GM13977 (cell line): ENCODE results near the gene IRF5.

ENCODE experiments used
- DNase-seq: peaks from one replicate; pipeline ENCODE4 v3.0.0; 2012; ENCODE audit warnings: low spot score
- in situ Hi-C: fragments of 300-500 bp; cut with MboI; formaldehyde crosslinking; loops from one replicate; pipeline ENCODE4 v1.12.0; 2022; ENCODE audit warnings: low sequenced_read_pairs, low pct_unique_long_range_greater_than_20kb, mixed read lengths, inconsistent platforms; ENCODE audit not compliant: unreplicated experiment
- TF ChIP-seq, protein P1 (sequence below): IDR thresholded peaks from 2 replicates; pipeline ENCODE4 v1.5.1; 2012; ENCODE audit warnings: mild to moderate bottlenecking, control low read depth; ENCODE audit not compliant: insufficient read depth; ENCODE audit errors: extremely low read depth, missing control alignments

Gene IRF5

DNA sequence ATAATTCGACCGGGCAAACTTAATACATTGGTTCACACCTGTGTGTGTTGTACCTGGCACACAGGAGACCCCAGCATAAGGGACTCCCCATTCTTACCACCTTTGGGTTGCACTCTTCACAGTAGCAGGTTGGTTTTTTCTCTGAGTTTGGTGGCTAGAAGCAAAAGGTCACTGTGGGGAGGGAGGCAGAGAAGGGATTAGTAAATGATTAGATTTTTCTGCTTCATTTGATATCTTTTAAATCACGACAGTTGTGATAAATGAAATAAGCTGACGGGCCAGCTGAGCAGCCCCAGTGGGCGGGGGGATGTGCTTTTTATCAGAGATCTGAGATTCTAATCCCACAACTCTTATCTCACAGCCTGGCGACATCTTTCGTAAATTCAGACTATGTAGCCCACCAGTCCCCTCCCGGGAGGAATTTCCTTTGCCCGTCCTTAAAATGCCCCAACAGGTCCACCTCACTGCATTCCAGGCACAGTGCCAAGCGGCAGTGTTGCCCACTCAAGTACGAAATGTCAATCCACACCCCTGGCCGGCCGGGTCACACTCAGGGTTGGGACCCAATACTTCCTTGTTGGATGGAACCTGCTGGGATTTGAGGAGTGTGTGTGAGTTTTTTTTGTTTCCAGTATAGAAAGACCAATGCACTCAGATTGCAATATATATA lies 16.7 kb upstream of the IRF5 start:
- TF ChIP-seq, protein P1, sequence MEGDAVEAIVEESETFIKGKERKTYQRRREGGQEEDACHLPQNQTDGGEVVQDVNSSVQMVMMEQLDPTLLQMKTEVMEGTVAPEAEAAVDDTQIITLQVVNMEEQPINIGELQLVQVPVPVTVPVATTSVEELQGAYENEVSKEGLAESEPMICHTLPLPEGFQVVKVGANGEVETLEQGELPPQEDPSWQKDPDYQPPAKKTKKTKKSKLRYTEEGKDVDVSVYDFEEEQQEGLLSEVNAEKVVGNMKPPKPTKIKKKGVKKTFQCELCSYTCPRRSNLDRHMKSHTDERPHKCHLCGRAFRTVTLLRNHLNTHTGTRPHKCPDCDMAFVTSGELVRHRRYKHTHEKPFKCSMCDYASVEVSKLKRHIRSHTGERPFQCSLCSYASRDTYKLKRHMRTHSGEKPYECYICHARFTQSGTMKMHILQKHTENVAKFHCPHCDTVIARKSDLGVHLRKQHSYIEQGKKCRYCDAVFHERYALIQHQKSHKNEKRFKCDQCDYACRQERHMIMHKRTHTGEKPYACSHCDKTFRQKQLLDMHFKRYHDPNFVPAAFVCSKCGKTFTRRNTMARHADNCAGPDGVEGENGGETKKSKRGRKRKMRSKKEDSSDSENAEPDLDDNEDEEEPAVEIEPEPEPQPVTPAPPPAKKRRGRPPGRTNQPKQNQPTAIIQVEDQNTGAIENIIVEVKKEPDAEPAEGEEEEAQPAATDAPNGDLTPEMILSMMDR, result no peak
- DNase-seq, result no peak
- in situ Hi-C loops, result no loop called here

DNA sequence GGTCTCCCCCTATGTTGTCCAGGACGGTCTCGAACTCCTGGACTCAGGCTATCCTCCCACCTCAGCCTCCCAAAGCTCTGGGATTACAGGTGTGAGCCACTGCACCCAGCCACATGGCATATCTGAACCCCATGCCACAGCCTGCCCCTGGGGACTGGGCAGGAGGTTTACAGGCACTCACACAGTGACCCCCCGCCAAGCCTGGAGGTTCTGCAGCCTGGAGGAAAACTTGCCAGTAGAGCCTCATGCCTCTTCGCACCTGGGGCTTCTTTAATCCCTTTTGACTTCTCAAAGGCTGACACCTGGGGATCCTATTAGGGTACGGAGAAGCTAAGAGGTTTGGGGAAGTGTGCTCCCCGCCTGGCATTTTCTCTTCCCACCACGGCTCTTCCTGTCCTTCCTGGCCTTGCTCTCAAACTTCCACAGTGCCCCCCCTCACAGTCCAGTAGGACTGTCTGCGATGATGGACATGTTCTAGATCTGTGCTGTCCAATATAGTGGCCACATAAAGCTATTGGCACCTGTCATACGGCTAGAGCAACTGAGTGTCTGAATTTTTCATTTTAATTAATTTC lies 15.8 kb upstream of the IRF5 start:
- no peak for DNase-seq
- TF ChIP-seq, protein P1, result no peak
- in situ Hi-C loops, result no loop called here

DNA sequence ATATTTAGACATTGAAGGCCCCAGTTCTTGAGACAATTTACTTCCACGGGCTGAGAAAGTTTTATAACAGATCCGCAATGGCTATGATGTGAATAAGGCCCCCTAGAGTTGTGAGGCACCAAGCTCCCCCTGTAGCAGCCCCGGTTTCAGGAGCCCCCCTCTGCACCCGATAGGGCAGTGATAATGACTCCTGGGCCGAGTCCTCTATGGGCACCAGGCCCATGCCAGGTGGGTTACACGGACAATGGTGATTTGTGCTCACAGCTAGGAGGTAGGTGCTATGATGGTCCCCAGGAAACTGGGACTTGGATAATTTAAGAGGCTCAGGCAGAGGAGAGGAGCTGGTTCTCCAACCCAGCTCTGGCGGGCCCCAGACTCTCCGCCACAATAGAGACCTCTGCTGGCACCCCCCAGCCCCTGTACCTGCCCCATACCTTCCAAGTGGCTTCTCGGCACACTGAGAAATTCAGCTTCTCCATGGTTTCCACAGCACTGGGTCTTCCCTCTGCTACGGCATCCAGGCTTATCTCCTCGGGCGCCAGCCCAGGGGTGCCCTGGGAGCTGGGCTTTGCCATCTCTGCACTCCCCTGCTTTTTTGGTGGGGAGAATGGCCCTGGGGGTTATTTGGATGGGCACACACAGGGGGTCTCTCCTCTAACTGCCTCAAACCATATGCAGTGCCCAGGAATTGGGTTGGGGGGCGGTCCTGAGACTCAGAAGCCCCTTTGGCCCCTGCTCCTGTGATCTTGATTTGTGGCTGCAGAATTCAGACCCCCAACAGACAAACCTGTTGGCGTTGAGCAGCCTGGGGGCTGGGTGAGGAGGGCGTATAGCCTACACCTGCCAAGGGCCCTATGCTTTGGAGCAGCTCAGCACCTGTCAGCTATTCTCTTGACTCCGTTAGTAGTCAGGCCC lies 15.0 kb upstream of the IRF5 start:
- TF ChIP-seq, protein P1, result no peak
- no peak for DNase-seq
- in situ Hi-C loops, result no loop called here

DNA sequence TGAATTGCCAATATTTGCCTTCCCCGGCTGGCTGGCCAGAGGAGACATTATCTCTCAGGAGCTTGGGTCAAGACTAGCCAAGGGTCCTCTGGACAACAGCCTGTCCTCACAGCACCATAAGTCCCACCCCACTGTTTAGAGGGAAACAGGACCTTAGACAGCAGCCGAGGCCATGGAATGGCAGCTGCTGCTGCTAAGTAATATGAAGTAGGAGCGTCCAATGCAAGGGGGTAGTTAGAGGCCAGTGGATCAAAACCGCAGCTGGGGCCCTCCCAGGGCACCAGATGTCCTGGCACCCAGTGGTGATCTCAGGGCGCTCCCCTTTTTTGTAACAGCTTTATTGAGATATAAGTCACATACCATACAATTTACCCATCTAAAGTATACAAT lies 14.3 kb upstream of the IRF5 start:
- DNase-seq, result no peak
- TF ChIP-seq, protein P1, result no peak
- in situ Hi-C loops, result no loop called here

DNA sequence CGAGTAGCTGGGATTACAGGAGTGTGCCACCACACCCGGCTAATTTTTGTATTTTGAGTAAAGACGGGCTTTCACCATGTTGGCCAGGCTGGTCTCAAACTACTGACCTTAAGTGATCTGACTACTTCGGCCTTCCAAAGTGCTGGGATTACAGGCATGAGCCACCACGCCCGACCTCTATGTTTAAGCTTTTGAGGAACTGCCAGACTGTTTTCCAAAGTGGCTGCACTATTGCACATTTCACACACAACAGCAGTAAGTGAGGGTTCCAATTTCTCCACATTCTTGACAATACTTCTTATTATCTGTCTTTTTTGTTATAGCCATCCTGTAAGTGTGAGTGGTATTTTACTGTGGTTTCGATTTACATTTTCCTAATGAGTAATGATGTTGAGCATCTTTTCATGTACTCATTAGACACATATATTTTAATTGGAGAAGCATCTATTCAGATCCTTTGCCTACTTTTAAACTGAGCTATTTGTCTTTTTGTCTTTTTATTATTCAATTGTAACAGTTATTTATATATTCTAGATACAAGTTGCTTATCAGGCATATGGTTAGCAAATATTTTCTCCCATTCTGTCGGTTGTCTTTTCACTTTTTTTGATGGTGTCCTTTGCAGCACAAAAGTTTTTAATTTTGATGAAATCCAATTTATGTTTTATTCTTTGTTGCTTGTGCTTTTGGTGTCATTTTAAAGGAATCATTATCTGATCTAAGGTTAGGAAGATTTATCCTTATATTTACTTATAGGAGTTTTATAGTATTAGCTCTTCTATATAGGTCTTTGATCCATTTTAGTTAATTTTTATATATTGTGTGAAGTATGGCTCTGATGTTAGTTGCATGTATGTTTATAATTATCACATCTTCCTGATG lies 12.8 kb upstream of the IRF5 start:
- TF ChIP-seq, protein P1, result no peak
- no peak for DNase-seq
- in situ Hi-C loops, result no loop called here

DNA sequence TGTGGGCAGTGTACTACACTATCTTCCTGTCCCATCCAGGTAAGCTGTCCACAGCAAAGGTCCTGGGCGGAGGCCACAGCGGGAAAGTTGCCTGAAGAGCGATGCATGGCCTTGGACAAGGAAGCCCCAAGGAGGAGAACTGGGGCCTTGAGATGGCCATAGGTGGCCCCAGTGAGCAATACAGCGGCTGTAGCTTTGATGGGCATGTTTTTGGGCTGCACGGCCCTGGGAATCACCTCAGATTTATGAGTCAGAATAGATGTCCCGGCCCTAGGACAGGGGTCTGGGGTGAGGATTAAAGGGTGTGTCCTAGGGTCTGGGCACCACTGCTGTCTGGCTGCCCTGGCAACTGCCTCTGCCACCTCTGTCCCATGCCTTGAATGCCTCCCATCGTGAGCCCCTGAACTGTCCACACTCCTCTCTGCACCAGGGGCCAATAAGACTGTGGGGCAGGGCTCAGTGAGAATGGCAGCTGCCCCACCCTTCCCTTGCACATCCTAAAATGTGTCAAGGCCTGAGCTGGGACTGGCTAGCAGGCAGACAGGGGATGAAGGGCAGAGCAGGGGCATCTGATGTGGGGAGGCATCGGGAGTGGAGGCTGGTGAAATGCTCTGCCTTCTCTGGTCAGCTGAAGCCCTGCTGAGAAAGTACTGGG lies 9.4 kb upstream of the IRF5 start:
- no peak for DNase-seq
- in situ Hi-C loops, result no loop called here
- TF ChIP-seq, protein P1, result no peak
